Measurements from ENCODE around the gene TMTC3. TPM values are rescaled to one million over a fixed set of nuclear protein-coding genes. Genes with fewer than 3 reads are reported as not detected.

TMTC3 gene
- total and polyA plus RNA-seq, 2 experiments from 2014 or later, result 17.7 to 53.8 TPM

- H3K9me2 ChIP-seq (ENCODE audit: insufficient read depth), result no peaks in the 10 kb centered on the region
- no peak for TF ChIP-seq STAT1 (IDR thresholded peaks at IDR 0.05; ENCODE audit: unreplicated experiment)
- no peak for TF ChIP-seq ZNF331 (CRISPR knock-in tag; IDR thresholded peaks at IDR 0.05; ENCODE audit: low read depth)
- no peak for TF ChIP-seq JUNB (IDR thresholded peaks at IDR 0.05; ENCODE audit: unreplicated experiment)
- TF ChIP-seq, protein P1, sequence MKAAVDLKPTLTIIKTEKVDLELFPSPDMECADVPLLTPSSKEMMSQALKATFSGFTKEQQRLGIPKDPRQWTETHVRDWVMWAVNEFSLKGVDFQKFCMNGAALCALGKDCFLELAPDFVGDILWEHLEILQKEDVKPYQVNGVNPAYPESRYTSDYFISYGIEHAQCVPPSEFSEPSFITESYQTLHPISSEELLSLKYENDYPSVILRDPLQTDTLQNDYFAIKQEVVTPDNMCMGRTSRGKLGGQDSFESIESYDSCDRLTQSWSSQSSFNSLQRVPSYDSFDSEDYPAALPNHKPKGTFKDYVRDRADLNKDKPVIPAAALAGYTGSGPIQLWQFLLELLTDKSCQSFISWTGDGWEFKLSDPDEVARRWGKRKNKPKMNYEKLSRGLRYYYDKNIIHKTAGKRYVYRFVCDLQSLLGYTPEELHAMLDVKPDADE (IDR thresholded peaks at IDR 0.05), result no peak
- no peak for TF ChIP-seq EZH2 (IDR thresholded peaks at IDR 0.05; ENCODE audit: low read depth, unreplicated experiment)
- TF ChIP-seq, protein P2, sequence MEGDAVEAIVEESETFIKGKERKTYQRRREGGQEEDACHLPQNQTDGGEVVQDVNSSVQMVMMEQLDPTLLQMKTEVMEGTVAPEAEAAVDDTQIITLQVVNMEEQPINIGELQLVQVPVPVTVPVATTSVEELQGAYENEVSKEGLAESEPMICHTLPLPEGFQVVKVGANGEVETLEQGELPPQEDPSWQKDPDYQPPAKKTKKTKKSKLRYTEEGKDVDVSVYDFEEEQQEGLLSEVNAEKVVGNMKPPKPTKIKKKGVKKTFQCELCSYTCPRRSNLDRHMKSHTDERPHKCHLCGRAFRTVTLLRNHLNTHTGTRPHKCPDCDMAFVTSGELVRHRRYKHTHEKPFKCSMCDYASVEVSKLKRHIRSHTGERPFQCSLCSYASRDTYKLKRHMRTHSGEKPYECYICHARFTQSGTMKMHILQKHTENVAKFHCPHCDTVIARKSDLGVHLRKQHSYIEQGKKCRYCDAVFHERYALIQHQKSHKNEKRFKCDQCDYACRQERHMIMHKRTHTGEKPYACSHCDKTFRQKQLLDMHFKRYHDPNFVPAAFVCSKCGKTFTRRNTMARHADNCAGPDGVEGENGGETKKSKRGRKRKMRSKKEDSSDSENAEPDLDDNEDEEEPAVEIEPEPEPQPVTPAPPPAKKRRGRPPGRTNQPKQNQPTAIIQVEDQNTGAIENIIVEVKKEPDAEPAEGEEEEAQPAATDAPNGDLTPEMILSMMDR (conservative IDR thresholded peaks at IDR 0.05; ENCODE audit: low read depth in 2 of 2), result no peak
- TF ChIP-seq POLR2AphosphoS5 (IDR thresholded peaks at IDR 0.05; ENCODE audit: low read depth), result no peak
- TF ChIP-seq, protein P3, sequence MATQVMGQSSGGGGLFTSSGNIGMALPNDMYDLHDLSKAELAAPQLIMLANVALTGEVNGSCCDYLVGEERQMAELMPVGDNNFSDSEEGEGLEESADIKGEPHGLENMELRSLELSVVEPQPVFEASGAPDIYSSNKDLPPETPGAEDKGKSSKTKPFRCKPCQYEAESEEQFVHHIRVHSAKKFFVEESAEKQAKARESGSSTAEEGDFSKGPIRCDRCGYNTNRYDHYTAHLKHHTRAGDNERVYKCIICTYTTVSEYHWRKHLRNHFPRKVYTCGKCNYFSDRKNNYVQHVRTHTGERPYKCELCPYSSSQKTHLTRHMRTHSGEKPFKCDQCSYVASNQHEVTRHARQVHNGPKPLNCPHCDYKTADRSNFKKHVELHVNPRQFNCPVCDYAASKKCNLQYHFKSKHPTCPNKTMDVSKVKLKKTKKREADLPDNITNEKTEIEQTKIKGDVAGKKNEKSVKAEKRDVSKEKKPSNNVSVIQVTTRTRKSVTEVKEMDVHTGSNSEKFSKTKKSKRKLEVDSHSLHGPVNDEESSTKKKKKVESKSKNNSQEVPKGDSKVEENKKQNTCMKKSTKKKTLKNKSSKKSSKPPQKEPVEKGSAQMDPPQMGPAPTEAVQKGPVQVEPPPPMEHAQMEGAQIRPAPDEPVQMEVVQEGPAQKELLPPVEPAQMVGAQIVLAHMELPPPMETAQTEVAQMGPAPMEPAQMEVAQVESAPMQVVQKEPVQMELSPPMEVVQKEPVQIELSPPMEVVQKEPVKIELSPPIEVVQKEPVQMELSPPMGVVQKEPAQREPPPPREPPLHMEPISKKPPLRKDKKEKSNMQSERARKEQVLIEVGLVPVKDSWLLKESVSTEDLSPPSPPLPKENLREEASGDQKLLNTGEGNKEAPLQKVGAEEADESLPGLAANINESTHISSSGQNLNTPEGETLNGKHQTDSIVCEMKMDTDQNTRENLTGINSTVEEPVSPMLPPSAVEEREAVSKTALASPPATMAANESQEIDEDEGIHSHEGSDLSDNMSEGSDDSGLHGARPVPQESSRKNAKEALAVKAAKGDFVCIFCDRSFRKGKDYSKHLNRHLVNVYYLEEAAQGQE (IDR thresholded peaks at IDR 0.05; ENCODE audit: unreplicated experiment), result no peak
- no peak for TF ChIP-seq ZNF462 (CRISPR knock-in tag; IDR thresholded peaks at IDR 0.05)
- no peak for TF ChIP-seq CREB1 (CRISPR knock-in tag; IDR thresholded peaks at IDR 0.05; ENCODE audit: low read depth)
- TF ChIP-seq ZNF114 (CRISPR knock-in tag; IDR thresholded peaks at IDR 0.05), result no peak
- no peak for TF ChIP-seq EZH2phosphoT487 (IDR thresholded peaks at IDR 0.05; ENCODE audit: unreplicated experiment)
- no peak overlapping the region for H3K4me2 ChIP-seq
- Mint-ChIP-seq H3K27ac (peak overlapping the region; percentile 37), H3K4me1 (peaks cover 18% of the 10 kb centered on the region), H3K4me3 (no peak overlapping the region), H3K36me3 (ENCODE audit: low read depth) (no peaks in the 10 kb centered on the region), H3K27me3 (ENCODE audit: insufficient read depth, low read depth, poor library complexity) (peaks cover 3% of the 10 kb centered on the region), H3K9me3 (no peaks in the 10 kb centered on the region)
- peaks cover 17% of the 10 kb centered on the region for H3K4me1 ChIP-seq (ENCODE audit: insufficient read depth)
- ATAC-seq (no peak), DNase-seq (ENCODE audit: low spot score) (no peak)
- no peak overlapping the region for H3K27ac ChIP-seq (ENCODE audit: low read depth)
- H2AFZ ChIP-seq, result peak overlapping the region; percentile 25; the same call in 1 of the 2 replicates
- no peaks in the 10 kb centered on the region for H4K20me1 ChIP-seq (replicated peaks; ENCODE audit: insufficient read depth)
- H3K4me3 ChIP-seq, result no peak overlapping the region
- H3F3A ChIP-seq (replicated peaks; ENCODE audit: low read depth), result no peaks in the 10 kb centered on the region
- no peaks in the 10 kb centered on the region for H3K36me3 ChIP-seq (ENCODE audit: insufficient read depth)
- no peaks in the 10 kb centered on the region for H3K79me2 ChIP-seq (replicated peaks; ENCODE audit: insufficient read depth)
- H3K27me3 ChIP-seq (ENCODE audit: insufficient read depth), result no peaks in the 10 kb centered on the region
Observed at GRCh38 chr12:88247241-88247643, 105.1 kb downstream of the TMTC3 start.
